Adrenal gland (tissue), 5 donors: Measurements from ENCODE around the gene TPM1.

Experiments
- POLR2A ChIP-seq, 2 donors: fragments of 450-650 bp; IDR thresholded peaks; one replicate each; pipeline ENCODE4 v1.6.1; 2017; ENCODE audit warnings: antibody characterized with exemption in 2 of 2, mild to moderate bottlenecking in 2 of 2, moderate library complexity in 1 of 2
- TF ChIP-seq, protein P1 (sequence below), 6 experiments: fragments of 450-650 bp in 4 of 6; fragments of 200-600 bp in 2 of 6; sonication (generic) in 1 of 6; IDR thresholded peaks; 1 replicate in 5 of 6; 2 replicates in 1 of 6; pipeline versions ENCODE4 v1.5.1 to v1.8.0; 2016 to 2021; ENCODE audit warnings: antibody characterized with exemption in 6 of 6, mild to moderate bottlenecking in 2 of 6, moderate library complexity in 1 of 6
- donor health status: DM: no; HTN: no; CAD: no.

DNA sequence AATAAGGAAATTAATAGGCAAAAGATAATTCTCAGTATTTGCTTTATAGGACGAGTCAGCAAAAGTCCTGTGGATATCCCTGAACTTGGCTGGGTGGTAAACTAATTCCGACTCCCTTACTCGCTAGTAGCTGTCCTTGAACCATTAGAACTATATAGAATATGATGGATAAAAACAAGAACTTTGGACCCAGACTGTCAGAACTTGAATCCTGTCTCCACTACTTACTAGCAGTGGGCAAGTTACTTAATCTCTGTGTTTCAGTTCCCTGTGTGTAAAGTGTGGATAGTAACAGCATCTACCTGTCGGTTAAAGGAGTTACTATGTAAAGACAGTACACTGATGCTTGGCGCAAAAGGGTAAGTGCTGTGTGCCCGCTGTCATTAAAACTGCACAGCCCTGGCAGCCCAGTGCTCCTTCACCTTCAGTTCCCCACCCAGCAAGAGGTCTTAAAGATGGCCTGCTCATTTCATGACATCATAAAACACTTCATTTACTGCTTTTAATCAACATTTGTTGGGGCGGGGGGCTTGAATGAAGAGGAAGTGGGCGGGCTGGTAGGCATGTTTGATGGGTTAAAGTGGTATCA lies 7.3 kb downstream of the TPM1 start:
- TF ChIP-seq, protein P1, sequence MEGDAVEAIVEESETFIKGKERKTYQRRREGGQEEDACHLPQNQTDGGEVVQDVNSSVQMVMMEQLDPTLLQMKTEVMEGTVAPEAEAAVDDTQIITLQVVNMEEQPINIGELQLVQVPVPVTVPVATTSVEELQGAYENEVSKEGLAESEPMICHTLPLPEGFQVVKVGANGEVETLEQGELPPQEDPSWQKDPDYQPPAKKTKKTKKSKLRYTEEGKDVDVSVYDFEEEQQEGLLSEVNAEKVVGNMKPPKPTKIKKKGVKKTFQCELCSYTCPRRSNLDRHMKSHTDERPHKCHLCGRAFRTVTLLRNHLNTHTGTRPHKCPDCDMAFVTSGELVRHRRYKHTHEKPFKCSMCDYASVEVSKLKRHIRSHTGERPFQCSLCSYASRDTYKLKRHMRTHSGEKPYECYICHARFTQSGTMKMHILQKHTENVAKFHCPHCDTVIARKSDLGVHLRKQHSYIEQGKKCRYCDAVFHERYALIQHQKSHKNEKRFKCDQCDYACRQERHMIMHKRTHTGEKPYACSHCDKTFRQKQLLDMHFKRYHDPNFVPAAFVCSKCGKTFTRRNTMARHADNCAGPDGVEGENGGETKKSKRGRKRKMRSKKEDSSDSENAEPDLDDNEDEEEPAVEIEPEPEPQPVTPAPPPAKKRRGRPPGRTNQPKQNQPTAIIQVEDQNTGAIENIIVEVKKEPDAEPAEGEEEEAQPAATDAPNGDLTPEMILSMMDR (IDR thresholded peaks at IDR 0.05): no peak
- no peak for TF ChIP-seq POLR2A (IDR thresholded peaks at IDR 0.05)
